ENCODE data around the gene CAMTA1. TPM values are rescaled to one million over a fixed set of nuclear protein-coding genes. Genes with fewer than 3 reads are reported as not detected.

Gene CAMTA1
- polyA plus RNA-seq, 1 experiment: 23.1 TPM

GRCh38 chr1:7460807-7461206 is 675.6 kb downstream of the CAMTA1 start:
- TF ChIP-seq, protein P1, sequence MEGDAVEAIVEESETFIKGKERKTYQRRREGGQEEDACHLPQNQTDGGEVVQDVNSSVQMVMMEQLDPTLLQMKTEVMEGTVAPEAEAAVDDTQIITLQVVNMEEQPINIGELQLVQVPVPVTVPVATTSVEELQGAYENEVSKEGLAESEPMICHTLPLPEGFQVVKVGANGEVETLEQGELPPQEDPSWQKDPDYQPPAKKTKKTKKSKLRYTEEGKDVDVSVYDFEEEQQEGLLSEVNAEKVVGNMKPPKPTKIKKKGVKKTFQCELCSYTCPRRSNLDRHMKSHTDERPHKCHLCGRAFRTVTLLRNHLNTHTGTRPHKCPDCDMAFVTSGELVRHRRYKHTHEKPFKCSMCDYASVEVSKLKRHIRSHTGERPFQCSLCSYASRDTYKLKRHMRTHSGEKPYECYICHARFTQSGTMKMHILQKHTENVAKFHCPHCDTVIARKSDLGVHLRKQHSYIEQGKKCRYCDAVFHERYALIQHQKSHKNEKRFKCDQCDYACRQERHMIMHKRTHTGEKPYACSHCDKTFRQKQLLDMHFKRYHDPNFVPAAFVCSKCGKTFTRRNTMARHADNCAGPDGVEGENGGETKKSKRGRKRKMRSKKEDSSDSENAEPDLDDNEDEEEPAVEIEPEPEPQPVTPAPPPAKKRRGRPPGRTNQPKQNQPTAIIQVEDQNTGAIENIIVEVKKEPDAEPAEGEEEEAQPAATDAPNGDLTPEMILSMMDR (IDR thresholded peaks at IDR 0.05; ENCODE audit: insufficient read depth, low read depth, low read length): no peak
- H3K27me3 ChIP-seq (ENCODE audit: control insufficient read depth, insufficient read depth, low read length): no peaks in the 10 kb centered on the region
- ChIA-PET CTCF (interaction anchor here (0.6 kb wide), 1 partner anchor 206 kb away, joined by 3 read pairs; no protein-coding TSS in a partner anchor), POLR2A (no interaction called here)
- DNase-seq (ENCODE audit: low read depth): no peak
- H3K36me3 ChIP-seq (ENCODE audit: control insufficient read depth, insufficient read depth, low read length): no peaks in the 10 kb centered on the region
- H3K4me3 ChIP-seq (ENCODE audit: low read depth, low read length): no peak overlapping the region

- H3K27me3 ChIP-seq (ENCODE audit: control insufficient read depth, insufficient read depth, low read length): no peaks in the 10 kb centered on the region
- TF ChIP-seq, protein P1 (IDR thresholded peaks at IDR 0.05; ENCODE audit: insufficient read depth, low read depth, low read length): no peak
- H3K36me3 ChIP-seq (ENCODE audit: control insufficient read depth, insufficient read depth, low read length): no peaks in the 10 kb centered on the region
- POLR2A ChIA-PET: no interaction called here
- no peak for DNase-seq (ENCODE audit: low read depth)
- CTCF ChIA-PET: interaction anchor here (0.9 to 1.7 kb wide), 2 partner anchors 9 to 144 kb away, joined by 3 read pairs; no protein-coding TSS in a partner anchor
- H3K4me3 ChIP-seq (ENCODE audit: low read depth, low read length): no peak overlapping the region
Measured at GRCh38 chr1:7462617-7463016, 677.4 kb downstream of the CAMTA1 start.

- no peaks in the 10 kb centered on the region for H3K27me3 ChIP-seq (ENCODE audit: control insufficient read depth, insufficient read depth, low read length)
- ChIA-PET POLR2A (no interaction called here), CTCF (no interaction called here)
- no peak for DNase-seq (ENCODE audit: low read depth)
- TF ChIP-seq, protein P1 (IDR thresholded peaks at IDR 0.05; ENCODE audit: insufficient read depth, low read depth, low read length): no peak
- H3K36me3 ChIP-seq (ENCODE audit: control insufficient read depth, insufficient read depth, low read length): no peaks in the 10 kb centered on the region
- no peak overlapping the region for H3K4me3 ChIP-seq (ENCODE audit: low read depth, low read length)
Measured at GRCh38 chr1:7463526-7463925, 678.3 kb downstream of the CAMTA1 start.

- no peaks in the 10 kb centered on the region for H3K27me3 ChIP-seq (ENCODE audit: control insufficient read depth, insufficient read depth, low read length)
- ChIA-PET POLR2A (no interaction called here), CTCF (no interaction called here)
- no peaks in the 10 kb centered on the region for H3K36me3 ChIP-seq (ENCODE audit: control insufficient read depth, insufficient read depth, low read length)
- TF ChIP-seq, protein P1 (IDR thresholded peaks at IDR 0.05; ENCODE audit: insufficient read depth, low read depth, low read length): no peak
- DNase-seq (ENCODE audit: low read depth): no peak
- H3K4me3 ChIP-seq (ENCODE audit: low read depth, low read length): no peak overlapping the region
Measured at GRCh38 chr1:7464736-7465135, 679.5 kb downstream of the CAMTA1 start.

GRCh38 chr1:7467476-7468175 is 682.4 kb downstream of the CAMTA1 start:
- Histone ChIP-seq H3K36me3 (ENCODE audit: control insufficient read depth, insufficient read depth, low read length) (no peaks in the 10 kb centered on the region), H3K4me3 (ENCODE audit: low read depth, low read length) (no peak overlapping the region), H3K27me3 (ENCODE audit: control insufficient read depth, insufficient read depth, low read length) (no peaks in the 10 kb centered on the region)
- TF ChIP-seq, protein P1 (IDR thresholded peaks at IDR 0.05; ENCODE audit: insufficient read depth, low read depth, low read length): no peak
- no peak for DNase-seq (ENCODE audit: low read depth)
- POLR2A ChIA-PET: no interaction called here
- CTCF ChIA-PET: no interaction called here
